BJ (cell line): ENCODE data around the gene THTPA. TPM values are rescaled to one million over a fixed set of nuclear protein-coding genes. Genes with fewer than 3 reads are reported as not detected.
A peak's percentile ranks its signal among the peaks of the same experiment; 100 is the strongest.

Source experiments
- CTCF ChIA-PET: fragments of 350-600 bp; formaldehyde crosslinking; extraction: SDS; loops from one replicate; lab custom pipeline; 2021; ENCODE audit warnings: antibody characterized with exemption, inconsistent platforms; lab: Yijun Ruan, JAX
- POLR2A ChIA-PET: fragments of 300-600 bp; sonication (Branson Sonifier 250); formaldehyde crosslinking; extraction: SDS; loops from one replicate; lab custom pipeline; 2021; ENCODE audit warnings: antibody characterized with exemption; lab: Charles Lee
- DNase-seq: peaks from one replicate; pipeline ENCODE4 v3.0.0-alpha.2; 2011; ENCODE audit warnings: low read depth
- H3K27me3 ChIP-seq: 2 replicates; pipeline ENCODE4 v1.6.0; 2011; ENCODE audit warnings: low read length; ENCODE audit not compliant: control insufficient read depth, insufficient read depth
- H3K36me3 ChIP-seq: 2 replicates; pipeline ENCODE4 v1.5.1; 2011; ENCODE audit warnings: low read length; ENCODE audit not compliant: control insufficient read depth, insufficient read depth
- H3K4me3 ChIP-seq: 2 replicates; pipeline ENCODE4 v1.5.1; 2011; ENCODE audit warnings: low read depth, mild to moderate bottlenecking, control low read depth, low read length
- CTCF ChIP-seq: IDR thresholded peaks from 2 replicates; pipeline ENCODE4 v1.5.1; 2011; ENCODE audit warnings: low read depth, mild to moderate bottlenecking, control low read depth, inconsistent platforms, low read length, moderate library complexity; ENCODE audit not compliant: insufficient read depth
- polyA plus RNA-seq: library from polyadenylated mRNA; depleted of rRNA; stranded (reverse); fragments of >200 nt; gene quantifications from 2 replicates; pipeline ENCODE4 v1.2.3, GENCODE V29; 2011

THTPA gene
- polyA plus RNA-seq, 1 experiment = 14.2 TPM

- CTCF ChIA-PET = interaction anchor here (0.6 to 16.8 kb wide), 17 partner anchors 9 to 588 kb away, joined by 3 to 479 read pairs (median 4); partner anchors contain the start of genes NGDN and ZFHX2
- TF ChIP-seq CTCF = peak; percentile 93
These were observed 6.9 kb downstream of the THTPA start for GRCh38 chr14:23562822-23563472.

GRCh38 chr14:23563473-23564180 is 7.6 kb downstream of the THTPA start:
- no peak for DNase-seq
- POLR2A ChIA-PET = interaction anchor here (1.0 kb wide), 1 partner anchor 88 kb away, joined by 3 read pairs; no protein-coding TSS in a partner anchor
- Histone ChIP-seq H3K27me3 (no peaks in the 10 kb centered on the region), H3K36me3 (peaks cover 8% of the 10 kb centered on the region), H3K4me3 (no peak overlapping the region)
- TF ChIP-seq CTCF = no peak
- CTCF ChIA-PET = interaction anchor here (0.6 to 16.8 kb wide), 16 partner anchors 8 to 587 kb away, joined by 3 to 479 read pairs (median 4); partner anchors contain the start of genes NGDN and ZFHX2

More at GRCh38 chr14:23562822-23563472, 6.9 kb downstream of the THTPA start:
- POLR2A ChIA-PET = interaction anchor here (1.0 kb wide), 1 partner anchor 88 kb away, joined by 3 read pairs; no protein-coding TSS in a partner anchor
- peaks cover 8% of the 10 kb centered on the region for H3K36me3 ChIP-seq
- DNase-seq = no peak
- no peak overlapping the region for H3K4me3 ChIP-seq
- H3K27me3 ChIP-seq = no peaks in the 10 kb centered on the region

- CTCF ChIA-PET = interaction anchor here (7.1 to 16.8 kb wide), 2 partner anchors 69 to 87 kb away, joined by 42 to 479 read pairs; partner anchors contain the start of gene NGDN
- no peaks in the 10 kb centered on the region for H3K27me3 ChIP-seq
- POLR2A ChIA-PET = no interaction called here
- no peak for TF ChIP-seq CTCF
- H3K36me3 ChIP-seq = peaks cover 6% of the 10 kb centered on the region
- no peak overlapping the region for H3K4me3 ChIP-seq
- no peak for DNase-seq
These were observed 8.2 kb downstream of the THTPA start for GRCh38 chr14:23564181-23564812.

- ChIA-PET CTCF (interaction anchor here (16.8 kb wide), 1 partner anchor 87 kb away, joined by 479 read pairs; the partner anchor contains the start of gene NGDN), POLR2A (no interaction called here)
- peaks cover 6% of the 10 kb centered on the region for H3K36me3 ChIP-seq
- no peak for TF ChIP-seq CTCF
- H3K27me3 ChIP-seq = no peaks in the 10 kb centered on the region
- H3K4me3 ChIP-seq = no peak overlapping the region
- DNase-seq = no peak
These were observed 8.8 kb downstream of the THTPA start for GRCh38 chr14:23564876-23565275.
